Suppressor macrophage treated with lipopolysaccharide for 4 hours (primary cell): ENCODE measurements around the gene DNAH1.
A peak's percentile ranks its signal among the peaks of the same experiment; 100 is the strongest.

ENCODE experiments used
- DNase-seq: peaks from one replicate; pipeline ENCODE4 v3.0.0-alpha.2; 2020

DNAH1 gene

GRCh38 chr3:52361454-52361853 is 45.3 kb downstream of the DNAH1 start:
- DNase-seq, result no peak

GRCh38 chr3:52361898-52362297 is 45.8 kb downstream of the DNAH1 start:
- no peak for DNase-seq

- DNase-seq, result no peak
Observed at GRCh38 chr3:52364322-52365035, 48.4 kb downstream of the DNAH1 start.

- no peak for DNase-seq
Observed at GRCh38 chr3:52366527-52366926, 50.4 kb downstream of the DNAH1 start.

- no peak for DNase-seq
Observed at GRCh38 chr3:52367891-52368880, 52.1 kb downstream of the DNAH1 start.

- DNase-seq, result no peak
Observed at GRCh38 chr3:52370531-52370930, 54.4 kb downstream of the DNAH1 start.

GRCh38 chr3:52372822-52373504 is 56.8 kb downstream of the DNAH1 start:
- DNase-seq, result peak; percentile 34

GRCh38 chr3:52373676-52374075 is 57.6 kb downstream of the DNAH1 start:
- DNase-seq, result no peak

GRCh38 chr3:52374173-52374572 is 58.1 kb downstream of the DNAH1 start:
- DNase-seq, result no peak

- DNase-seq, result no peak
Observed at GRCh38 chr3:52379610-52380009, 63.5 kb downstream of the DNAH1 start.

- no peak for DNase-seq
Observed at GRCh38 chr3:52380023-52380422, 63.9 kb downstream of the DNAH1 start.

GRCh38 chr3:52381623-52382022 is 65.5 kb downstream of the DNAH1 start:
- no peak for DNase-seq

- DNase-seq, result no peak
Observed at GRCh38 chr3:52383446-52383845, 67.3 kb downstream of the DNAH1 start.

- peak; percentile 7 for DNase-seq
Observed at GRCh38 chr3:52384019-52384761, 68.1 kb downstream of the DNAH1 start.

GRCh38 chr3:52385157-52385556 is 69.0 kb downstream of the DNAH1 start:
- DNase-seq, result peak; percentile 11

- DNase-seq, result no peak
Observed at GRCh38 chr3:52387481-52387880, 71.4 kb downstream of the DNAH1 start.

GRCh38 chr3:52388348-52388821 is 72.3 kb downstream of the DNAH1 start:
- no peak for DNase-seq

- DNase-seq, result no peak
Observed at GRCh38 chr3:52388933-52389332, 72.8 kb downstream of the DNAH1 start.

GRCh38 chr3:52391096-52391495 is 75.0 kb downstream of the DNAH1 start:
- no peak for DNase-seq

GRCh38 chr3:52392216-52392930 is 76.3 kb downstream of the DNAH1 start:
- no peak for DNase-seq

GRCh38 chr3:52393131-52393807 is 77.2 kb downstream of the DNAH1 start:
- DNase-seq, result no peak
